GM18870 (cell line): ENCODE measurements around the gene ATN1.
"Not testable (repeated sequence)": the region's sequence is repeated elsewhere in the genome, so short reads cannot be mapped to it uniquely, and the experiment has no call there.

ENCODE experiments used
- ATAC-seq: cut with Tn5 transposase; IDR thresholded peaks from one replicate; pipeline ENCODE4 v1.9.1; 2021; ENCODE audit warnings: moderate library complexity; ENCODE audit not compliant: unreplicated experiment

Gene ATN1

DNA sequence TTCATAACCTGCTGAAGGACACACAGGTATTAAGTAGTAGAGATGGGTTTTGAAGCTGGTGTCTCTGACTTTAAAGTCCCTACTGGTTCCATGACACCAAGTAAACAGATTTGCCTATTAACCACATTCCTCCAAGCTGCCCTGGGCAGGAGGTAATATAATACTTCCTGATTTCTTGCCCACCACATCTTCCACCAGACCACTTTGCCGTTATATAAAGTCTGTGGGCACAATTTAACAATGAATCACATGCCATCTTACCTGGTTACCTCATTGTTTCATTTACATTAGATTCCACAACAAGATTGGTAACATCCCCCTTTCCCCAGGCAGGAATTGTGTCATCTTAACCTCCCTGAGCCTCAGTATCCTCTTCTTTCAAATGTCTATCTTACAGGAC is 24.0 kb upstream of the ATN1 start:
- no peak for ATAC-seq

DNA sequence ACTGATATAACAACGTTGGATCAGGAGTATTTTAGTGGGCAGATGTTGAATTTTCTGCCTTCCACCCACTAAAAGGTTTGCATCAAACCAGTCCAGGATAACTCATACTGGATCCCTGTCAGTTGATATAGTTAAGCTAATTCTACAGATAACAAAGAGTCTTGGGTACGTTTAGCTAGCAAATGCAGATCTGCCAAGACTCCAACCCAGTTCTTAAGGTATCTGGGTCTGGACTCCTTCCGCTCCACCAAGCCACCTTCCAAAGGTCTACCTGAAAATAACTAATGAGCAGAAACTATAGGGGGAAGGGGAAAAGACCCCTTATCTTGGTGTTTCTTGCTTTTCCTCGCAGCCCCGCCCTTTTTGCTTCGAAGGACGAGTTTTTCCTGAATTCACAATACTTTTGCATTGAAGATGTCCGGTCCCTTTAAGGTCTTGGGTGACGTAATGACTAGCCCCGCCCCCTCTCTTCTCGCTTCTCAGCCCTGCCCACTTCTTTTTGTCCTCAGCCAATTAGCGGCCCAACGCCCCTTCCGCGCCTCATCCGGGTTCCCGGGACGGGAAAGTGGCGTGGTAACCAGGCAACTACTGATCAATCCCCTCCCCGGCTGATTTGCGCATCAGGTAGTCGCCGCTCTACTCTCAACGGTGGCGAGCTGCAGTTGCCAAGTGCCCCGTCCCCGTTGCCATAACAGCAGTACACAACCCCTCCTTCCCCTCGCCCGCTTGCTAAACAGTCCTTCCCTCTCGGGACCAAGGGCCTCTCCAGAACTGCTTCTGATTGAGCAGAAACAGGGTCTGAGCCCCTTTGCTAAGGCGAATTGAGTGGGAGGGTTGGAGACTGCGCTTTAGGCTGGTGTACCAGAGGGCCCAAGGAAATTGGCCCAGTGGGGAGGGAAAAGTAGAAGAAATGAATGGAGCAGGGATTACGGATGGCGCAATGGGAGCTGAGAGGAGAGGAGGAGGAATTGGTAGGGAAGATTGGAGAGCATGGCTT is 23.2 kb upstream of the ATN1 start, which contains the start of gene LRRC23:
LRRC23 (plus strand) TSS at position 543 of the 997 bp plus-strand sequence. CDS start 812 bp downstream, outside the sequence.
- ATAC-seq, result peak; percentile 82

- no peak for ATAC-seq
Observed at GRCh38 chr12:6905414-6906040, 22.2 kb upstream of the ATN1 start.

DNA sequence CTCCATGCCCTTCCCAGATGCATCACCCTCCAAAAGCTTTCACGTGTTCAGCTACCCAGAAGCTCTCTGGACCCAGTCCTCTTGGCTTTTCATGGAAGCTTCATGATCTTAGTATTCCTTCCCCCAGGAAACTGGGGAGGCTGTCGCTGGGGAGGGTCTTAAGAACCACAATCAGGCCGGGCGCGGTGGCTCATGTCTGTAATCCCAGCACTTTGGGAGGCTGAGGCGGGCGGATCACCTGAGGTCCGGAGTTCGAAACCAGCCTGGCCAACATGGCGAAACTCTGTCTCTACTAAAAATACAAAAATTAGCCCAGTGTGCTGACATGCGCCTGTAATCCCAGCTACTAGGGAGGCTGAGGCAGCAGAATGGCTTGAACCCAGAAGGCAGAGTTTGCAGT is 19.6 kb upstream of the ATN1 start:
- not testable (repeated sequence) for ATAC-seq

- no peak for ATAC-seq
Observed at GRCh38 chr12:6909421-6910145, 18.2 kb upstream of the ATN1 start.

- ATAC-seq, result no peak
Observed at GRCh38 chr12:6912164-6912935, 15.4 kb upstream of the ATN1 start.

DNA sequence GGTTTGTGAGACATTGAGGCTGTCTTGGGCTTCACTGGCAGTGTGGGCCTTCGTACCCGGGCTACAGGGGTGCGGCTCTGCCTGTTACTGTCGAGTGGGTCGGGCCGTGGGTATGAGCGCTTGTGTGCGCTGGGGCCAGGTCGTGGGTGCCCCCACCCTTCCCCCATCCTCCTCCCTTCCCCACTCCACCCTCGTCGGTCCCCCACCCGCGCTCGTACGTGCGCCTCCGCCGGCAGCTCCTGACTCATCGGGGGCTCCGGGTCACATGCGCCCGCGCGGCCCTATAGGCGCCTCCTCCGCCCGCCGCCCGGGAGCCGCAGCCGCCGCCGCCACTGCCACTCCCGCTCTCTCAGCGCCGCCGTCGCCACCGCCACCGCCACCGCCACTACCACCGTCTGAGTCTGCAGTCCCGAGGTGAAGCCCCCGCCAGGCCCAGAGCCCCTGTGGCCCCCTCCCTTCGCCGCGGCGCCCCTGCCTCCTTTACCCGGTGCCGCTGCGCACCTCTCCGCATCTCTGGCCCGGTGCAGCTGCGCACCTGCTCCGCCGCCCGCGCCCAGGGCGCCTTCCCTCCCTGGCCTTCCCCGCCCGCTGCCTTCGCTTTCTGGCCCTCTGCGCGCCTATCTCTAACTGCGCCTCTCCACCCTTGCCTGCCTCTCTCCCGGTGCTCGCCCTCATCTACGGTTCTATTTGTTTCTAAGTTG is 13.4 kb upstream of the ATN1 start, which contains the start of gene ENO2:
ENO2 (plus strand) TSS at position 335 of the 701 bp plus-strand sequence. CDS start 1,253 bp downstream, outside the sequence.
- ATAC-seq, result no peak

- ATAC-seq, result no peak
Observed at GRCh38 chr12:6914947-6915788, 12.6 kb upstream of the ATN1 start.

DNA sequence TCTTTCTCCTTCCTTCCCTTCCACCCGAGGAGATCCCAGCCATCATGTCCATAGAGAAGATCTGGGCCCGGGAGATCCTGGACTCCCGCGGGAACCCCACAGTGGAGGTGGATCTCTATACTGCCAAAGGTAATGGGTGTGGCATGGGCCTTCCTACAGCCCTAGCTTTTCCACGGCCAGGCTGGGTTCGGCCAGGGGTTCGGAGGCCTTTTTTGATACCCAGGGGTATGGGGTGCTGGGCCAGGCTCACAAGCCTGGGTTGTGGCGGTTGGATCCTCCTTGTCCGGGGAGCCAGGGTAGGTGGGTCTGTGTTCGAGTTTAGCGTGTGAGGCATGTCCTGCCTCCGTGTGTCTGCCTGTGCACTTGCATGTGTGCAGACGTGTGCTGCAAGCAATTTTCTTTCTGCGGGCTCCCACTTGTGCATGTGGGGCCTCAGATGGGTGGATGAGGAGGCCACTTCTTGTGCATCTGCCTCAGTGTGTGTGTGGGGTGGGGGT is 11.9 kb upstream of the ATN1 start:
- ATAC-seq, result no peak

- ATAC-seq, result no peak
Observed at GRCh38 chr12:6916426-6917200, 11.1 kb upstream of the ATN1 start.

DNA sequence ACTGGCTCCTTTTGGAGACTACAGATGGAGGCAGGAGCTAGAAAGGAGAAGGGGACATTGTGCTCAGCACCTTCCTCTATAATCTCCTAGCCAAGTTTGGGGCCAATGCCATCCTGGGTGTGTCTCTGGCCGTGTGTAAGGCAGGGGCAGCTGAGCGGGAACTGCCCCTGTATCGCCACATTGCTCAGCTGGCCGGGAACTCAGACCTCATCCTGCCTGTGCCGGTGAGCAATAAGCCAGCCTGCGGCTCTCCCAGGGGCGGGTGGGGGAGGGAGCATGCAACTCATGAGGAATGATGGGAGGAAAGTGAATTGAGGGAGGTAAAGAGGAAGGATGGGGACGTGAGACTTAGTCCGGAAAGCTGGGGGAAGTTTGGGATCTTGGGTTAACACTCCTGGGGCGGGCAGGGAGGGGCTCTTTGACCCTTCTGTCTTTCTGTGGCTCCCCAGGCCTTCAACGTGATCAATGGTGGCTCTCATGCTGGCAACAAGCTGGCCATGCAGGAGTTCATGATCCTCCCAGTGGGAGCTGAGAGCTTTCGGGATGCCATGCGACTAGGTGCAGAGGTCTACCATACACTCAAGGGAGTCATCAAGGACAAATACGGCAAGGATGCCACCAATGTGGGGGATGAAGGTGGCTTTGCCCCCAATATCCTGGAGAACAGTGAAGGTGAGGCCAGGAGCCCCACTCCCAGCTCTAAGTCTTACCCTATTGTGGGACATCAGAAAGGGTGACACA is 10.1 kb upstream of the ATN1 start:
- no peak for ATAC-seq

DNA sequence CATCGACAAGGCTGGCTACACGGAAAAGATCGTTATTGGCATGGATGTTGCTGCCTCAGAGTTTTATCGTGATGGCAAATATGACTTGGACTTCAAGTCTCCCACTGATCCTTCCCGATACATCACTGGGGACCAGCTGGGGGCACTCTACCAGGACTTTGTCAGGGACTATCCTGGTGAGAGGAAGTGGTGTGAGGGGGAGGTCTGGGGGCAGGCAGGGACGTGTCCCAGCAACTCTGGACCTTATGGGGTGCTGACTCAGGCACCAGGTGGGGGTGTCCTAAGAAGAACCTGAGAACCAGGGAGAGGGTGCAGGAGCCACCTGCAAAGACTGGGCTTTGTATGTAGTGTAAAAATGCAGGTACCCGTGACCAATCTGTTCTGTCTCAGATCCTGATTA is 8.2 kb upstream of the ATN1 start:
- no peak for ATAC-seq

DNA sequence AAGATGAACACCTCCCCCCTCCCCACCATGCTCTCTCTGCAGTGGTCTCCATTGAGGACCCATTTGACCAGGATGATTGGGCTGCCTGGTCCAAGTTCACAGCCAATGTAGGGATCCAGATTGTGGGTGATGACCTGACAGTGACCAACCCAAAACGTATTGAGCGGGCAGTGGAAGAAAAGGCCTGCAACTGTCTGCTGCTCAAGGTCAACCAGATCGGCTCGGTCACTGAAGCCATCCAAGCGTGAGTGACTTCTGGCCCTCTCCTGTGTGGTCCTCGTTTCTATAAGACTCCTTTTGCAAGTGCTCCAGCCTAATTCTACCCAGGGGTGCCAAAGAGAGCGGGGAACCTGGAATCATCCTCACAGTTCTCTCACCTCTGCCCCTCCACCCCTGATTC is 6.2 kb upstream of the ATN1 start:
- no peak for ATAC-seq

DNA sequence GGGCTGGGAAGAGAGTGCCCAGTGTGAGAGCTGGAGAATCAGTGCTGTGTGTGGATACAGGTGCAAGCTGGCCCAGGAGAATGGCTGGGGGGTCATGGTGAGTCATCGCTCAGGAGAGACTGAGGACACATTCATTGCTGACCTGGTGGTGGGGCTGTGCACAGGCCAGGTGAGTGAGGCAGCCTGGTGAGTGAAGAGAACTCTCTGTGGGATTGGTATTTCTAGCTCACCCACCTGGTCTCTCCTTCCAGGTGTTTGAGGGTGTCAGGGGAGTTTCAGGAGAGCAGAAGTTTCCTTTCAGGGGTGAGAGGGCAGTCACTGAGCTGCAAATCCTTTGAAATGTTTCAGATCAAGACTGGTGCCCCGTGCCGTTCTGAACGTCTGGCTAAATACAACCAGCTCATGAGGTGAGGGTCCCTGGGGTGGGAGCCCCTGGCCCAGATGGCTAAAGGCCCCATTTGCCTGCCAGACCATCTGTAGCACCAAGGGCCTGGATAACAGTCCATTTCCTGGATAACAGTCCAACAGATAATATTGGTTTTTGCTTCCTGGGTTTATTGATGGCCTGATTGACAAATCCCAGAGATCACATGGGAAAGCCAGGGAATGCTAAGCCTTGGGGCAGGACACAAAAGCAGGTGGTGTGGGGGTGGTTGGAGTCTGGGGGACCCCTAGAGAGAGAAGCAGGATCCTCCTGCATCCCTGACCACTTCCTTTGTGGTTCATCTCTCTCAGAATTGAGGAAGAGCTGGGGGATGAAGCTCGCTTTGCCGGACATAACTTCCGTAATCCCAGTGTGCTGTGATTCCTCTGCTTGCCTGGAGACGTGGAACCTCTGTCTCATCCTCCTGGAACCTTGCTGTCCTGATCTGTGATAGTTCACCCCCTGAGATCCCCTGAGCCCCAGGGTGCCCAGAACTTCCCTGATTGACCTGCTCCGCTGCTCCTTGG is 5.5 kb upstream of the ATN1 start:
- no peak for ATAC-seq

DNA sequence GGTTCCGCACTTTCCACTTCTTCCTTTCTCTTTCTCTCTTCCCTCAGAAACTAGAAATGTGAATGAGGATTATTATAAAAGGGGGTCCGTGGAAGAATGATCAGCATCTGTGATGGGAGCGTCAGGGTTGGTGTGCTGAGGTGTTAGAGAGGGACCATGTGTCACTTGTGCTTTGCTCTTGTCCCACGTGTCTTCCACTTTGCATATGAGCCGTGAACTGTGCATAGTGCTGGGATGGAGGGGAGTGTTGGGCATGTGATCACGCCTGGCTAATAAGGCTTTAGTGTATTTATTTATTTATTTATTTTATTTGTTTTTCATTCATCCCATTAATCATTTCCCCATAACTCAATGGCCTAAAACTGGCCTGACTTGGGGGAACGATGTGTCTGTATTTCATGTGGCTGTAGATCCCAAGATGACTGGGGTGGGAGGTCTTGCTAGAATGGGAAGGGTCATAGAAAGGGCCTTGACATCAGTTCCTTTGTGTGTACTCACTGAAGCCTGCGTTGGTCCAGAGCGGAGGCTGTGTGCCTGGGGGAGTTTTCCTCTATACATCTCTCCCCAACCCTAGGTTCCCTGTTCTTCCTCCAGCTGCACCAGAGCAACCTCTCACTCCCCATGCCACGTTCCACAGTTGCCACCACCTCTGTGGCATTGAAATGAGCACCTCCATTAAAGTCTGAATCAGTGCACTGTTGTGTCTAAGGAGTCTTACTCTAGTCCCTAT is 4.6 kb upstream of the ATN1 start:
- no peak for ATAC-seq

DNA sequence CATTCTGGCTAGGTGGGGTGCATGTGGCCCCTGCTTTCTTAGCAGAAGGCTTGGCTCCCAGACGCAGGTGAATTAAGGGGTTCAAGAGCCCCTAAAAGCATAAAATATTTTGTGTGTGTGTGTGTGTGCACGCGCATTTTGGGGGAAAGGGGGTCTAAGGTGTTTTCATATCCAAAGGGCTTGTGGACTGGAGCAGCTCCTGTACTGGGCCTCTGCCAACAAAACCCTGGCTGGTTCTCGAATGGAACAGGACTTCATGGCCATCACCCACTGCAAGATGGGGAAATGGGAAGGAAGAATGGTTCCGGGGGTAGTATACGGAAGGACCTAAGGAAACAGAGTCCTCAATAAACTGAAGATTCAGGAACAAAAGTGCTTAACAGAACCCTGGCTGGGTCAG is 3.9 kb upstream of the ATN1 start:
- ATAC-seq, result no peak
